Activated effector memory CD4-positive, alpha-beta T cell treated with anti-CD3 and anti-CD28 coated beads, Interleukin-2, amount 50 U/mL, for 16 hours (primary cell): ENCODE measurements around the gene GJC1.
"Not testable (repeated sequence)": the region's sequence is repeated elsewhere in the genome, so short reads cannot be mapped to it uniquely, and the experiment has no call there.

Experiments used
- DNase-seq: peaks from one replicate; pipeline ENCODE4 v3.0.0-alpha.2; 2020

Gene GJC1

GRCh38 chr17:44758414-44759085 lies 71.5 kb downstream of the GJC1 start, which contains the start of gene ADAM11:
Gene ADAM11 (plus strand): TSS chr17:44758988. CDS start chr17:44759200, 212 bp downstream.
- DNase-seq: no peak

- DNase-seq: no peak
Measured at GRCh38 chr17:44757918-44758413, 72.1 kb downstream of the GJC1 start.

GRCh38 chr17:44757045-44757917 lies 72.8 kb downstream of the GJC1 start:
- DNase-seq: no peak

GRCh38 chr17:44755180-44755579 lies 74.9 kb downstream of the GJC1 start:
- not testable (repeated sequence) for DNase-seq

- DNase-seq: no peak
Measured at GRCh38 chr17:44754276-44754675, 75.8 kb downstream of the GJC1 start.

- no peak for DNase-seq
Measured at GRCh38 chr17:44752953-44753861, 76.9 kb downstream of the GJC1 start.

GRCh38 chr17:44751806-44752205 lies 78.3 kb downstream of the GJC1 start:
- DNase-seq: no peak

- DNase-seq: no peak
Measured at GRCh38 chr17:44751331-44751730, 78.8 kb downstream of the GJC1 start.

GRCh38 chr17:44749980-44750318 lies 80.1 kb downstream of the GJC1 start:
- DNase-seq: no peak

- DNase-seq: no peak
Measured at GRCh38 chr17:44749076-44749979, 80.8 kb downstream of the GJC1 start.
